ENCODE data around the gene INKA2. TPM values are rescaled to one million over a fixed set of nuclear protein-coding genes. Genes with fewer than 3 reads are reported as not detected.
A peak's percentile ranks its signal among the peaks of the same experiment; 100 is the strongest.

The INKA2 gene
- total RNA-seq, 1 donor from 2014 or later: 4.5 TPM

DNA sequence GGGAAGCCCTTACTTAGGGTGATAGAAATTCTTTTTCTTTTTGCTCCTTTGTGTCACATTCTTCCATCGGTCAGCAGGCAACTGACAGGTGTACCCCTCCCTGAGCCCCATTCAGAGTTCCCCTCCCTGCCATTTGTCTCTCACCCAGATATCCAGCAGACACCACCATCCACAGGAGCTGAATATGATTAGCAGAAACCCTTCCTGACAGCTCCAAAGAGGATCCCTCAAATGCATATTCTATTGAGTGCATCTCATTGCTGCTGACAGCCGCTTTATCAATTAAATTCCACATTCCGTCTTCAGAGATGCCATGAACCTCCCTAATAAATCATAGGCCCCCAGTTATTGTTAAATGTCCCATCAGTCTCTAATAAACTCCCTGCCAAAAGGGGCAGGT, 10.4 kb upstream of the INKA2 start:
- FAIRE-seq (no peak), DNase-seq (ENCODE audit: low read depth) (no peak)
- H3K27me3 ChIP-seq (ENCODE audit: control insufficient read depth, insufficient read depth, low read length): no peaks in the 10 kb centered on the region
- no peak for TF ChIP-seq CTCF (IDR thresholded peaks at IDR 0.05; ENCODE audit: insufficient read depth, low read length, severe bottlenecking)
- no peak overlapping the region for H3K4me3 ChIP-seq (ENCODE audit: low read depth, low read length)
- H3K36me3 ChIP-seq (ENCODE audit: control insufficient read depth, insufficient read depth, low read length): no peaks in the 10 kb centered on the region

GRCh38 chr1:111747947-111748346, 8.8 kb upstream of the INKA2 start:
- Histone ChIP-seq H3K4me3 (ENCODE audit: low read depth, low read length) (no peak overlapping the region), H3K27me3 (ENCODE audit: control insufficient read depth, insufficient read depth, low read length) (no peaks in the 10 kb centered on the region), H3K36me3 (ENCODE audit: control insufficient read depth, insufficient read depth, low read length) (no peaks in the 10 kb centered on the region)
- DNase-seq (ENCODE audit: low read depth) (no peak), FAIRE-seq (no peak)
- TF ChIP-seq CTCF (IDR thresholded peaks at IDR 0.05; ENCODE audit: insufficient read depth, low read length, severe bottlenecking): no peak

DNA sequence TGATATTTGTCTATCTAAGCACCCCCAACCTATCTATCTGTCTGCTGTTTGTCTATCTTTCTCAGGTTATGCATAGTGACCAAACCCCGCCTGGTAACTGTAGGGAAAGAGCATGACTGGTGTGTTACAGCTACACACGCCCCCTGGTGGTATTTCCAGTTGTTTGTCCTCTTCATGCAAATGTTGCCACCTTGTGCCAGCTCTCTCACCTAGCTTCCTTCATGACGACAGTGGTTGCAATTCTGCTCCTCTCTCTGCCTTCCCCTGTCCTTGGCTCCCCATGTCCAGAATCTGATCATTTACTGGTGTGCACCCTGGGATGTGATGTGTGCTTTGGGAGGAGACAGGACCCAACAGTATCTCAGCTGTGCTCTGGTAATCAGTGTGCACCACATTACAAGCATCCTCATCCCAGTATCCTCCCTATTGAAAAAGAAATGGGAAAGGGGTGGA, 8.1 kb upstream of the INKA2 start:
- DNase-seq (ENCODE audit: low read depth) (peak; percentile 72), FAIRE-seq (peak; percentile 87)
- no peak overlapping the region for H3K4me3 ChIP-seq (ENCODE audit: low read depth, low read length)
- no peaks in the 10 kb centered on the region for H3K27me3 ChIP-seq (ENCODE audit: control insufficient read depth, insufficient read depth, low read length)
- peak; percentile 78 for TF ChIP-seq CTCF (IDR thresholded peaks at IDR 0.05; ENCODE audit: insufficient read depth, low read length, severe bottlenecking)
- no peaks in the 10 kb centered on the region for H3K36me3 ChIP-seq (ENCODE audit: control insufficient read depth, insufficient read depth, low read length)

DNA sequence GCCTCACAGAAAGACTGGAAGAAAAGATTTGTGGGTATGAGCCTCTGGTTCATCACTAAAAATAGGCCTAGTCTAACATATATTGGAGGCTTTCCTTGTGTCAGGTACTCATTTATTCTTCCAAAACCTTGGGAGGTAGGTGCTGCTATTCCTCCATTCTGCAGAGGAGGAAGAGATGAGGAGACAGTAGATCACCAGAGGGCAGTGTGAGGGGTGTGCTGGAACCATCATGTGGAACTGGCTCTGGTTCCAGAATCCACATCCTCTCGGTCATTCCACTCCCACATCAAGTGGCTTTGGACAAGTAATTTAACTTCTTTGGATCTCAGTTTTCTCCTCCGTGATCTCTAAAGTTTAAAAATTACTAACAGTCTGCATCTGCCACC, 7.4 kb upstream of the INKA2 start:
- no peak for FAIRE-seq
- no peaks in the 10 kb centered on the region for H3K27me3 ChIP-seq (ENCODE audit: control insufficient read depth, insufficient read depth, low read length)
- no peak overlapping the region for H3K4me3 ChIP-seq (ENCODE audit: low read depth, low read length)
- no peaks in the 10 kb centered on the region for H3K36me3 ChIP-seq (ENCODE audit: control insufficient read depth, insufficient read depth, low read length)
- DNase-seq (ENCODE audit: low read depth): no peak
- TF ChIP-seq CTCF (IDR thresholded peaks at IDR 0.05; ENCODE audit: insufficient read depth, low read length, severe bottlenecking): no peak

DNA sequence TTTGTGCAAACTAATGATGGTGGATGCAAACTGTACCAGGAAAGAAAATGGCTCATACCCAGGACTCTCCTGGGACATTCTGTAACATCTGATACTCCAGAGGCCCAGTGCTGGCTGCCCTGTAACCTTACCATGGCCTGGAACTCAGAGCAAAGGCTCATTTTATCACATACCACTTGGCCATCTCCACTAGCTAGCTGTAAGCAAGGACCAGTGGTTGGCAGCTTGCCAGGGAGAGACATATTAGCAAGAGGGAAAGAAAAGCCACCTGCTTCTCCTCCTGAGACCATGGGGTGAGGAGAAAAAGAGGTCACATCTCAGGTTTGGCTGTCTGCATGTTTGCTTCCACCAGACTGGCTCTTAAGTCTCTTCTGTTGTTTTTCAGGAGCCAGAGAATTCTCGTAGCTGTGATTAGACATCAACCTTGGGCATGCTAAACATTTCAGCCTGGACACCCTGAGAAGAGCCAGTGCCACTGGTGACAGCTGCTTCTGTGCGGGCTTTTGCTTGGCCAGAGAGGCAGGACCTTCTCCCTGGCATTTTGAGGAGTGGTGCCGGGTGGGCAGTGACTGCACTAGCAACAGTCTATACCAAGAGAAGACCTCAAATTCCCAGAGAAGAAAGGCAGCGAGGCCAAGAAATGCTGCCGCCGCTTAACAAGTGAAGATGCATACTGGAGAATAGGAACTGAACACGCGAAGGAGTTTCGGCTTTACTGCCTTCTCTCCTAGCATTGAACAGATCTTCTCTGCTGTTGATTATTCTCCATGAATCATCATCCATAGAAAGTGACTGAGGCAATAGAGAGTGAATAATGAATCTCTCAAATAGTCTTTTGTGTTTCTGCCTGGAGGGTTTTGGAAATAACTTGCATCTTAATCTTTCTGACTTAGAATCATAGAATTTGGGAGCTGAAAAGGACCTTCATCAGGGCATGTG, 6.7 kb upstream of the INKA2 start:
- H3K27me3 ChIP-seq (ENCODE audit: control insufficient read depth, insufficient read depth, low read length): no peaks in the 10 kb centered on the region
- FAIRE-seq (no peak), DNase-seq (ENCODE audit: low read depth) (peak; percentile 50)
- no peak overlapping the region for H3K4me3 ChIP-seq (ENCODE audit: low read depth, low read length)
- H3K36me3 ChIP-seq (ENCODE audit: control insufficient read depth, insufficient read depth, low read length): no peaks in the 10 kb centered on the region
- no peak for TF ChIP-seq CTCF (IDR thresholded peaks at IDR 0.05; ENCODE audit: insufficient read depth, low read length, severe bottlenecking)
